HG03354 (cell line): Measurements from ENCODE around the gene USP9X.
A peak's percentile ranks its signal among the peaks of the same experiment; 100 is the strongest.
"Not testable (repeated sequence)": the region's sequence is repeated elsewhere in the genome, so short reads cannot be mapped to it uniquely, and the experiment has no call there.

Source experiments
- ATAC-seq: cut with Tn5 transposase; IDR thresholded peaks from one replicate; pipeline ENCODE4 v1.9.1; 2021; ENCODE audit warnings: mild to moderate bottlenecking; ENCODE audit not compliant: unreplicated experiment, poor library complexity, severe bottlenecking

Gene USP9X

GRCh38 chrX:41084044-41084892 is 977 bp upstream of the USP9X start:
- peak; percentile 69 for ATAC-seq

DNA sequence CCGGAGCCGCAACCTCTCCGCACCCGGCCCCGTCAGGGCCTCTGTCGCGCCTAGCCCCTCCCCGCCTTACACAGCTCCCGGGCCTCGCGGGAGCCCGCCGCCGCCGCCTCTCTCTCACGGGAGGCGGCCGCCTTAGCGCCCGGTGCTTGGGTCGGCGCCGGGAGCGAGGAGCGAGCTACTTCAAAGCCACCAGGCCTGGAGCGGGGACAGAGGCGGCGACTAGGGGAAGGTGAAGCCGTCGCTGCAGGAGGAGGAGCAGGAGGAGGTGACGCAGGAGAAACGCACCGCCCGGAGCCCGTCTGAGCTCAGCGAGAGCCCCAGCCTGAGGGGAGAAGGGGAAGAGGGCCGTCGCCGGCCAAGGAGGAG is 250 bp downstream of the USP9X start:
- peak; percentile 36 for ATAC-seq

GRCh38 chrX:41085878-41086626 is 807 bp downstream of the USP9X start:
- peak; percentile 25 for ATAC-seq

GRCh38 chrX:41086627-41086932 is 1.3 kb downstream of the USP9X start:
- no peak for ATAC-seq

DNA sequence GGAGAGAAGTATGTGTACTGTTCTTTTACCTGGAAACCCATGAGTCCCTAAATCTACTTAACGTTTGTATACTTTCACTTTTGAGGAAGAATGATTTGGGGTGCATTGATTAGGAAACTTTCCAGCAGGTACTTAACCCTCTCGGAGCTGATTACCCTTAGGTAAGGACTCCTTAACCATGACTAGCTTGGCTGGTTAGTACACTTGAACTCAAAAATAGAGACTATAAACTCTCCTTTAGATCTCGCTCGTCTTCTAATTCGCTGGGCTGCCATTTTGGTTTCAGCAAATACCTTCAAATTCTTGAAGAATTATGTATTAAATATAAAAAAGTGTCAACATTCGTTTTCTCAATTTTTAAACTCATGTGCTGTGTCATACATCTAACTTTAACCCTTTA is 2.0 kb downstream of the USP9X start:
- no peak for ATAC-seq

DNA sequence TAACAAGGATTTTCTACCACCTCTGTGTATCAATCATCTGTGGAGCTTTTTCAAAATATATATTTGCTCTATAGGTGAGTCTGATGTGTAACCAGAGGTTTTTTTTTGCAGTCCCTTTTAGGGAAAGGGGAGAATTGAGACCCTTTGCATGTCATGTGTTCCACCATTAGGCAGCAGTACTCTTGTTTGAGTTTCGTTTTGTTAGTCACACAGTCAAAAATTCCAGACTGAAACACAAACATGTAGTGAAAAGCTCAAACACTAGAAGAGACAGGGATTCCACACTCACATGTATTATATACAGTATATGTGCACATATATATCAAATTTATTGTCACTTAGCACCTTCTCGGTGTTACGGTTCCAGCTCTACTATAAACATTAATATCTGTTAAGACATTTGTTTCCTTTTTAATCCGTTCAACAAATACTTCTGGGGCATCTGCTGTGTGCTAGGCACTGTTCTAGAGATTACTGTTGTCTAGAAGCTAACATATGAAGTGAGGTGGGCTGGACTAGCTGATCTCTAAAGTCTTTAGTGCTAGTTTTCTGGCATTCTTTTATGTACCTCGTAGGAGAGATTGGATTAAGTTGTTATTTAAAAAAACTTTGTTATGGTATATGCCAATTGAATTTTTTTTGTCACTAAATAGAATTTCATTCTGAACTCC is 5.5 kb downstream of the USP9X start:
- no peak for ATAC-seq

DNA sequence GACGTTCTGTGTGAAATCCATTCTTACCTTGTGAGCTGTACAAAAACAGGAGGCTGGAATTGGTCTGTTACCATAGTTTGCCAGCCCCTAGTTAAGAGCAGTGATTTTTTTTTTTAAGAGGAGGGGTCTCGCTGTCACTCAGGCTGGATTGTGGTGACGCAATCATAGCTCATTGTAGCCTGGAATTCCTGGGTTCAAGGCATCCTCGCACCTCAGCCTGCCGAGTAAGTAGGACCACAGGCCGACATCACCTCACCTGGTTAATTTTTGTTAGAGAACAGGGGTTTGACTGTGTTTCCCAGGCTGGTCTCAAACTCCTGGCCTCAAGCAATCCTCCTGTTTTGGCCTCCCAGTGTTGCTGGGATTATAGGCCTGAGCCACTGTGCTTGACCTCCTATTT is 7.5 kb downstream of the USP9X start:
- ATAC-seq = no peak

- no peak for ATAC-seq
These were observed 9.9 kb downstream of the USP9X start for GRCh38 chrX:41095174-41095573.

- ATAC-seq = no peak
These were observed 10.7 kb downstream of the USP9X start for GRCh38 chrX:41095908-41096307.

- ATAC-seq = no peak
These were observed 11.2 kb downstream of the USP9X start for GRCh38 chrX:41096339-41096955.

GRCh38 chrX:41097326-41097725 is 12.1 kb downstream of the USP9X start:
- no peak for ATAC-seq

DNA sequence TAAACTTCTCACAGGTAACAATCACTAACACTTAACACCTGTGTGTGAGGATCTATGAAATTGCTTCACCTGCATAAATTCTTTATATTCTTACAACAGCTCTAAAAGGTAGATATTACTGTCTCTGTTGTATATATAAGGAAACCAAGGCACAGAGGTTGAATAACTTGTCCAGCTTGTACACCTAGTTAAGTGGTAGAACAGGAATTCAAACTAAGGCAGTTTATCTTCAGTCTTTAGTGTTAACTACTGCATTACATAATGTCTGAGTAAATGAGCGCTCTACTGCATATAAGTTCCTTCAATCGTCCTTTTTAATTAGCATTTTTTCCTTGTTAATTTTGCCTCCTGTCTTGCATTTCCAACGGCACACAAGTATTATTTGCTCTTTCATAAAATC is 15.0 kb downstream of the USP9X start:
- no peak for ATAC-seq

DNA sequence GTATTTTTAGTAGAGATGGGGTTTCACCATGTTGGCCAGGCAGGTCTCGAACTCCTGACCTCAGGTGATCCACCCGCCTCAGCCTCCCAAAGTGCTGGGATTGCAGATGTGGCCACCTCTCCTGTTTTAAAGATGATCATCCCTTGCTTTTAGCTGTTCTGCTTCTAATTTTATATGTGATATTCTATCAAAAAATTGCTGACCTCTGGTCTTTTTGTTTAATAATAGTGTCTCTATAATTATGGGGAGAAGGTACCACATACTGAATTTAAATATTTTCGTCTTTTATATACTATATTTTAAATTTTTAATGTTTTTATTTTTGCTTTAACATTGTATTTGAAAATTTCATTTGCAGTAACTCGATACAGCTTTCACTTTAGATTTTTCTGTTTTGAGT is 15.6 kb downstream of the USP9X start:
- ATAC-seq = no peak

- no peak for ATAC-seq
These were observed 19.8 kb downstream of the USP9X start for GRCh38 chrX:41105005-41105404.

DNA sequence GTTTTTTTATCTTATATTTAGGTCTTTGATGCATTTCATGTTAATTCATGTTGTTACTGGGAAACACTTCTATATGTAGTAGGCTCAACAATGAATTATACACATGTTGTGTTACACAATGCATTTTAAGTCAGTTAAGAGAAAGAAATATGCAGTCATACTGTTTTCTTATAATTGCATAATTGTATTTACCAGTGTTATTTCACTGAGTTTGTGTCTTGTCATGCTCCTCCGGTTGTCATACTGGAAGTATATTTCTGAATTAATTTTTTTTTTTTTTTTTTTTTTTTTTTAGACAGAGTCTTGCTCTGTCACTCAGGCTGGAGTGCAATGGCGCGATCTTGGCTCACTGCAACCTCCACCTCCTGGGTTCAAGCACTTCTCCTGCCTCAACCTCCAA is 21.0 kb downstream of the USP9X start:
- not testable (repeated sequence) for ATAC-seq

GRCh38 chrX:41108007-41108406 is 22.8 kb downstream of the USP9X start:
- ATAC-seq = no peak

- no peak for ATAC-seq
These were observed 23.4 kb downstream of the USP9X start for GRCh38 chrX:41108463-41109205.

DNA sequence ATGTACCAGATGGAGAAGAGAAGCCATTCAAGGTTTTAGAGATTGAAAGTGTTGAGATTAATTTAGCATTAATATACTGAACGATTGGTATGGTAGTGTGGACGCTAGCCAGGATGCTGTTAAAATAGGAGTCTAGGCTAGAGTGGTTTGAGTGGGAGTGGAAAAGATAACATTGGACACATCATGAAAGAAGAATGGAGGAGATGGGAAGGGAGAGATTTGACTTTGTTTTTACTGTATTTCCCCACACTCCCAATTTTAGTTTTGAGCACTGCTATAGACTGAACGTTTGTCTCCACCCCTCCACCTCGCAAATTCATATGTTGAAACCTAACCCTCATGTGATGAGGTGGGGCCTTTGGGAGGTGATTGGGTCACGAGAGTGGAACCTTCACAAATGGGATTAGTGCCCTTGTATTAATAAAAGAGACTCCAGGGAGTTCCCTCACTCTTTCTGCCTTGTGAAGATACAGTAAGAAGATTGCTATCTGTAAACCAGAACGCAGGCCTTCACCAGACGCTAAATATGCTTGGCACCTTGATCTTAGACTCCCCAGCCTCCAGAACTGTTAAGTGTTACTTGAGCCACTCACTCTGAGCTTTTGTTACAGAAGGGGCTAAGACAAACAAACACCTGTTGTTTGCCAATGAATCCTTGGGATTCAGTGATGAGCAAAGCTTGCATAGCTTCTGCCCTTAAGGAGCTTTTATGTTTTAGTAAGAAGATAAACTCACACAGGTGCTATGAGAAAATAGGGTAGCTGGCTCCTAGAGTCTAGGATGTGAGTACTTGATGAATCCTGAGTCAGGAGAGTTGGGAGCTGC is 25.8 kb downstream of the USP9X start:
- ATAC-seq = no peak

DNA sequence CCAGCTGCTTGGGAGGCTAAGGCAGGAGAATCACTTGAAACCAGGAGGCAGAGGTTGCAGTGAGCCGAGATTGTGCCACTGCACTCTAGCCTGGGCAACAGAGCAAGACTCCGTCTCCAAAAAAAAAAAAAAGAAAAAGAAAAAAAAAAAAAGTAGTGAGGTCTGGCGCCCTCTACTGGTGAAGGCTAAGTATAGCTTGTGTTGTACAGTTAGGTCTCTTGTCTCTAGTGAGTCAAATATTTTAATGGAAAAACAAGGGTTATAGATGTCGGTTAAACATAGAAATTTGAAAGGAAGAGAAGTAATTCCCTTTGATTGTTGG is 29.8 kb downstream of the USP9X start:
- ATAC-seq = not testable (repeated sequence)
